GM23338 (cell line): ENCODE data around the gene TMED7. TPM values are rescaled to one million over a fixed set of nuclear protein-coding genes. Genes with fewer than 3 reads are reported as not detected.
A peak's percentile ranks its signal among the peaks of the same experiment; 100 is the strongest.
"Not testable (repeated sequence)": the region's sequence is repeated elsewhere in the genome, so short reads cannot be mapped to it uniquely, and the experiment has no call there.

Source experiments
- ATAC-seq: fragments of 200-7000 bp; cut with Tn5 transposase; 3 replicates; pipeline ENCODE4 v1.9.1; 2020
- DNase-seq: peaks from one replicate; pipeline ENCODE4 v3.0.0-alpha.2; 2015; ENCODE audit warnings: low spot score
- H2AFZ ChIP-seq: fragments of 200-600 bp; sonication (generic); 2 replicates; pipeline ENCODE4 v1.8.0; 2016; ENCODE audit warnings: antibody characterized with exemption, mild to moderate bottlenecking, moderate library complexity
- H3F3A ChIP-seq: fragments of 200-600 bp; sonication (generic); replicated peaks from 2 replicates; pipeline ENCODE4 v1.8.0; 2017; ENCODE audit warnings: antibody characterized with exemption, mixed run types, low read depth
- H3K27ac ChIP-seq: fragments of 200-600 bp; sonication (generic); 2 replicates; pipeline ENCODE4 v1.6.1; 2016; ENCODE audit warnings: low read depth
- H3K27me3 ChIP-seq: fragments of 200-600 bp; sonication (generic); 2 replicates; pipeline ENCODE4 v1.8.0; 2016; ENCODE audit warnings: mild to moderate bottlenecking, mixed run types, moderate library complexity; ENCODE audit not compliant: insufficient read depth
- H3K36me3 ChIP-seq: fragments of 200-600 bp; sonication (generic); 2 replicates; pipeline ENCODE4 v1.8.0; 2016; ENCODE audit warnings: mild to moderate bottlenecking; ENCODE audit not compliant: insufficient read depth
- H3K4me1 ChIP-seq: fragments of 200-600 bp; sonication (generic); 2 replicates; pipeline ENCODE4 v1.8.0; 2016; ENCODE audit warnings: mild to moderate bottlenecking, moderate library complexity; ENCODE audit not compliant: insufficient read depth
- H3K4me2 ChIP-seq: fragments of 200-600 bp; sonication (generic); 2 replicates; pipeline ENCODE4 v1.7.1; 2017; ENCODE audit warnings: mixed run types
- H3K4me3 ChIP-seq: fragments of 200-600 bp; sonication (generic); 2 replicates; pipeline ENCODE4 v1.6.1; 2016; ENCODE audit warnings: mixed run types
- H3K79me2 ChIP-seq: fragments of 200-600 bp; sonication (generic); replicated peaks from 2 replicates; pipeline ENCODE4 v1.8.0; 2017; ENCODE audit warnings: mild to moderate bottlenecking; ENCODE audit not compliant: insufficient read depth
- H3K9me2 ChIP-seq: fragments of 200-600 bp; sonication (generic); 2 replicates; pipeline ENCODE4 v1.8.0; 2017; ENCODE audit not compliant: insufficient read depth
- H4K20me1 ChIP-seq: fragments of 200-600 bp; sonication (generic); replicated peaks from 2 replicates; pipeline ENCODE4 v1.8.0; 2017; ENCODE audit warnings: mild to moderate bottlenecking; ENCODE audit not compliant: insufficient read depth
- H3K27ac Mint-ChIP-seq: 2 replicates; pipeline ENCODE4 v1.8.0; 2020; ENCODE audit warnings: inconsistent platforms, mild to moderate bottlenecking, moderate library complexity, mixed read lengths
- H3K27me3 Mint-ChIP-seq: 3 replicates; pipeline ENCODE4 v1.8.0; 2022; ENCODE audit warnings: low read depth, mild to moderate bottlenecking, moderate library complexity, mixed read lengths, inconsistent platforms; ENCODE audit not compliant: insufficient read depth, poor library complexity
- H3K36me3 Mint-ChIP-seq: 3 replicates; pipeline ENCODE4 v1.8.0; 2021; ENCODE audit warnings: low read depth, mild to moderate bottlenecking, inconsistent platforms, moderate library complexity, mixed read lengths
- H3K4me1 Mint-ChIP-seq: 3 replicates; pipeline ENCODE4 v1.8.0; 2020; ENCODE audit warnings: mild to moderate bottlenecking, inconsistent platforms, mixed read lengths
- H3K4me3 Mint-ChIP-seq: 3 replicates; pipeline ENCODE4 v1.8.0; 2021; ENCODE audit warnings: moderate library complexity, mild to moderate bottlenecking, inconsistent platforms, mixed read lengths
- H3K9me3 Mint-ChIP-seq: 3 replicates; pipeline ENCODE4 v1.8.0; 2020; ENCODE audit warnings: moderate library complexity, mild to moderate bottlenecking, inconsistent platforms, mixed read lengths
- CTCF ChIP-seq, 2 experiments: fragments of 200-600 bp in 1 of 2; sonication (generic) in 1 of 2; conservative IDR thresholded peaks; 2 replicates each; pipeline versions ENCODE4 v1.5.1 to v1.6.1; 2016 to 2017; ENCODE audit warnings: antibody characterized with exemption in 2 of 2, low read depth in 2 of 2, mild to moderate bottlenecking in 2 of 2, moderate library complexity in 1 of 2
- EZH2 ChIP-seq: fragments of 200-600 bp; sonication (generic); IDR thresholded peaks from one replicate; pipeline ENCODE4 v1.8.0; 2017; ENCODE audit warnings: antibody characterized with exemption, mild to moderate bottlenecking, low read depth; ENCODE audit not compliant: unreplicated experiment
- EZH2phosphoT487 ChIP-seq: fragments of 200-600 bp; sonication (generic); IDR thresholded peaks from one replicate; pipeline ENCODE4 v1.8.1; 2018; ENCODE audit warnings: antibody characterized with exemption; ENCODE audit not compliant: unreplicated experiment
- JUNB ChIP-seq: IDR thresholded peaks from one replicate; pipeline ENCODE4 v1.6.1; 2016; ENCODE audit warnings: antibody characterized with exemption; ENCODE audit not compliant: unreplicated experiment
- REST ChIP-seq: IDR thresholded peaks from one replicate; pipeline ENCODE4 v1.6.1; 2018; ENCODE audit warnings: antibody characterized with exemption; ENCODE audit not compliant: unreplicated experiment
- STAT1 ChIP-seq: IDR thresholded peaks from one replicate; pipeline ENCODE4 v1.6.1; 2016; ENCODE audit warnings: antibody characterized with exemption; ENCODE audit not compliant: unreplicated experiment
- ZNF114 ChIP-seq: fragments of 250-450 bp; sonication (Bioruptor Pico); IDR thresholded peaks from 2 replicates; pipeline ENCODE4 v1.5.0; 2020; ENCODE audit warnings: mild to moderate bottlenecking, moderate library complexity
- ZNF331 ChIP-seq: fragments of 250-450 bp; sonication (Bioruptor Pico); IDR thresholded peaks from 2 replicates; pipeline ENCODE4 v1.5.0; 2020; ENCODE audit warnings: low read depth, mild to moderate bottlenecking, moderate library complexity
- polyA plus RNA-seq: library from polyadenylated mRNA; unstranded; fragments of >200 nt; fragmentation: Nextera tagmentation; extraction: Ambion mirVana; gene quantifications from 2 replicates; pipeline ENCODE4 v1.2.1, GENCODE V29; 2016
- total RNA-seq: library from RNA; depleted of rRNA; stranded (reverse); fragments of >200 nt; shearing (Covaris generic); gene quantifications from 2 replicates; pipeline ENCODE4 v1.2.3, GENCODE V29; 2014
- TF ChIP-seq, protein P1 (sequence below): IDR thresholded peaks from 2 replicates; pipeline ENCODE4 v1.6.1; 2016; ENCODE audit warnings: antibody characterized with exemption

TMED7 gene
- total and polyA plus RNA-seq, 2 experiments from 2014 or later, result 30.2 to 158 TPM

GRCh38 chr5:115674782-115675181, 48.9 kb upstream of the TMED7 start:
- not testable (repeated sequence) for H2AFZ ChIP-seq, H3K27me3 Mint-ChIP-seq, H3K4me3 ChIP-seq, H3K27ac ChIP-seq, ATAC-seq, H3K36me3 ChIP-seq, DNase-seq, H3K4me2 ChIP-seq, H4K20me1 ChIP-seq, H3K4me3 Mint-ChIP-seq, H3K79me2 ChIP-seq, H3K4me1 ChIP-seq, H3K27ac Mint-ChIP-seq, H3K27me3 ChIP-seq, H3F3A ChIP-seq, H3K4me1 Mint-ChIP-seq, H3K9me2 ChIP-seq
- Mint-ChIP-seq H3K36me3 (peaks cover 23% of the 10 kb centered on the region), H3K9me3 (peaks cover 31% of the 10 kb centered on the region)

DNA sequence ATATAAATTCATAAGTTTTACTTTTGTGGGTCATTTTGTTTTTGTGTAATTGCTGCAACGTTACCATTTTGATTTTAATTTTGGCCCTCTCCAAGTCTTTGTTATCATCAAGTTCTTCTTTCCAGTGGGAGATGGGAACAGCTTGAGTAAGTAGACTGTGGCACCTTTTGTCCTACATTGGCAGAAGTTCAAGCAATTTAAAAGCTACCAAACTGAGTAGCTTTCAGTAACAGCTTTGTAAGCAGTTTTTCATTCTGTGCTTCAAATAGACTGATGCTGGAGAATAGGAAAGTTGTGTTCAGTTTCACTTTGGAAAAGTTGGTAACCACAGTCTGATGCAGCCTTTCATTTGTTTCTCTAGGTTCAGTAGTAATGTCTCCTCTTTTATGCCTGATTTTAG, 47.8 kb upstream of the TMED7 start:
- H3K4me3 ChIP-seq, result no peak overlapping the region
- no peaks in the 10 kb centered on the region for H3K79me2 ChIP-seq
- H3K27me3 ChIP-seq, result no peaks in the 10 kb centered on the region
- H3K27ac ChIP-seq, result no peak overlapping the region
- TF ChIP-seq ZNF114 (CRISPR knock-in tag) (no peak), JUNB (no peak), ZNF331 (CRISPR knock-in tag) (no peak), EZH2phosphoT487 (no peak), STAT1 (no peak)
- TF ChIP-seq, protein P1, sequence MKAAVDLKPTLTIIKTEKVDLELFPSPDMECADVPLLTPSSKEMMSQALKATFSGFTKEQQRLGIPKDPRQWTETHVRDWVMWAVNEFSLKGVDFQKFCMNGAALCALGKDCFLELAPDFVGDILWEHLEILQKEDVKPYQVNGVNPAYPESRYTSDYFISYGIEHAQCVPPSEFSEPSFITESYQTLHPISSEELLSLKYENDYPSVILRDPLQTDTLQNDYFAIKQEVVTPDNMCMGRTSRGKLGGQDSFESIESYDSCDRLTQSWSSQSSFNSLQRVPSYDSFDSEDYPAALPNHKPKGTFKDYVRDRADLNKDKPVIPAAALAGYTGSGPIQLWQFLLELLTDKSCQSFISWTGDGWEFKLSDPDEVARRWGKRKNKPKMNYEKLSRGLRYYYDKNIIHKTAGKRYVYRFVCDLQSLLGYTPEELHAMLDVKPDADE, result no peak
- DNase-seq (no peak), ATAC-seq (no peak)
- H2AFZ ChIP-seq, result no peak overlapping the region
- H3F3A ChIP-seq, result no peaks in the 10 kb centered on the region
- H3K9me2 ChIP-seq, result 0 out of 2 replicates have a peak, but pooled peaks cover 2% of the 10 kb centered on the region
- H3K36me3 ChIP-seq, result no peaks in the 10 kb centered on the region; the same call in 1 of the 2 replicates
- Mint-ChIP-seq H3K27me3 (no peaks in the 10 kb centered on the region), H3K36me3 (peaks cover 23% of the 10 kb centered on the region), H3K9me3 (peaks cover 35% of the 10 kb centered on the region), H3K4me1 (no peaks in the 10 kb centered on the region), H3K4me3 (no peak overlapping the region), H3K27ac (no peak overlapping the region)
- H4K20me1 ChIP-seq, result no peaks in the 10 kb centered on the region
- H3K4me2 ChIP-seq, result no peak overlapping the region
- no peaks in the 10 kb centered on the region for H3K4me1 ChIP-seq

GRCh38 chr5:115671939-115672338, 46.1 kb upstream of the TMED7 start:
- no peak for DNase-seq
- Mint-ChIP-seq H3K4me1 (no peaks in the 10 kb centered on the region), H3K27me3 (no peaks in the 10 kb centered on the region)
- TF ChIP-seq REST (no peak), EZH2 (no peak), JUNB (no peak), CTCF (conservative IDR thresholded peaks at IDR 0.05; ENCODE audit: low read depth in 2 of 2) (no peak)

More at GRCh38 chr5:115671939-115672338, 46.1 kb upstream of the TMED7 start:
- H3K9me3 Mint-ChIP-seq, result peaks cover 39% of the 10 kb centered on the region
- Histone ChIP-seq H3K4me3 (no peak overlapping the region), H3K79me2 (no peaks in the 10 kb centered on the region), H4K20me1 (no peaks in the 10 kb centered on the region), H3K4me1 (no peaks in the 10 kb centered on the region), H3K27ac (no peak overlapping the region), H3F3A (no peaks in the 10 kb centered on the region), H3K9me2 (0 out of 2 replicates have a peak, but pooled peaks cover under 1% of the 10 kb centered on the region), H3K36me3 (no peaks in the 10 kb centered on the region; the same call in 1 of the 2 replicates), H2AFZ (no peak overlapping the region), H3K4me2 (no peak overlapping the region), H3K27me3 (no peaks in the 10 kb centered on the region)
- no peak for ATAC-seq
- H3K36me3 Mint-ChIP-seq, result peaks cover 24% of the 10 kb centered on the region
- H3K27ac Mint-ChIP-seq, result peak overlapping the region; percentile 4; the same call in 1 of the 2 replicates
- H3K4me3 Mint-ChIP-seq, result no peak overlapping the region
